ENCODE results near the gene GOPC. TPM values are rescaled to one million over a fixed set of nuclear protein-coding genes. Genes with fewer than 3 reads are reported as not detected.
A peak's percentile ranks its signal among the peaks of the same experiment; 100 is the strongest.

GOPC gene
- total and polyA plus RNA-seq, 2 experiments from 2014 or later = 15.5 to 26.4 TPM

DNA sequence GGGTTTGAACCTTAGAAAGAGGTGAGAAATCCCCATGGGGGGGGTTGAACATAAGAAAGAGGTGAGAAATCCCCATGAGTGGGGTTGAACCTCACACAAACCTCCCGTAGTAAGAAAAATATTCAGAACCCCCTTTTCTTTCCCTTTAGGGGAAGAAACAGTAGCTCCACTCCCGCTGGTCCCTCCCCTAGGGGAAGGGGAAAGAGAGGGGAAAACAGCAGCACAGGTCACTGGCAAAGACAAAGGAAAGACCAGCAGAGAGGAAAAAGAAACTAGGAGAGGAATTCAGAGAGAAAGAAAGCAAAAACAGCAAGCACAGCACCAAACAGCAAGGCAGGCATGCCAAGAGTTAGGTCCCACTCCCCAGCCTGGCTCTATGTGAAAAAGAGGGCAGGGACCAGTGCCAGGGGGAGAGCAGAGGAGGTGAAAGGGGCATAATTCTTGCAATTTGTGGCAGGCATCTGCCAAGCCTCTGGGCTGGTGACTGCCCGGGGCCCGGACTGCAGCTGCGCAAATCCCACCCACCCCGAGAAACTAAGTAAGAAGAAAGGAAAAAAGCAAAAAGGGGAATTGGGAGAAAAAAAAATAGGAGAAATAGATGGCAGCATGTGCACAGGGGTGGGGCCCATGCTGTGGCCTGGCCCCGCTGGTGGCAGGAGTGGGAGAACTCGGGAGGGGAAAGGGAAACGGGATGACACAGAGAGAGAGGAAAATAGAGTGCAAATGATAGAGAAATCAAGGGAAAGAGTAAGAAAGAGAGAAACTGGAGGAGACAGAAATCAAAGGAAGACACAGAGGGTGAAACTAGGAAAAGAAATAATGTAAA lies 15.1 kb upstream of the GOPC start:
- H3K4me3 ChIP-seq = no peak overlapping the region
- no peaks in the 10 kb centered on the region for H3K79me2 ChIP-seq (replicated peaks; ENCODE audit: insufficient read depth)
- Mint-ChIP-seq H3K36me3 (ENCODE audit: low read depth) (peaks cover 13% of the 10 kb centered on the region), H3K4me3 (no peak overlapping the region), H3K27me3 (ENCODE audit: insufficient read depth, low read depth, poor library complexity) (peaks cover 8% of the 10 kb centered on the region), H3K9me3 (peaks cover 20% of the 10 kb centered on the region), H3K4me1 (peaks cover 40% of the 10 kb centered on the region), H3K27ac (peak overlapping the region; percentile 42)
- H3K9me2 ChIP-seq (ENCODE audit: insufficient read depth) = no peaks in the 10 kb centered on the region
- DNase-seq (ENCODE audit: low spot score) (peak; percentile 44), ATAC-seq (peak; percentile 37)
- no peaks in the 10 kb centered on the region for H3F3A ChIP-seq (replicated peaks; ENCODE audit: low read depth)
- H3K4me2 ChIP-seq = no peak overlapping the region
- TF ChIP-seq NANOG (IDR thresholded peaks at IDR 0.05; ENCODE audit: borderline replicate concordance) = no peak
- TF ChIP-seq POLR2AphosphoS5 (IDR thresholded peaks at IDR 0.05; ENCODE audit: low read depth) = no peak
- no peak for TF ChIP-seq EZH2phosphoT487 (IDR thresholded peaks at IDR 0.05; ENCODE audit: unreplicated experiment)
- TF ChIP-seq ZNF331 (CRISPR knock-in tag; IDR thresholded peaks at IDR 0.05; ENCODE audit: low read depth) = no peak
- TF ChIP-seq CTCF (conservative IDR thresholded peaks at IDR 0.05; ENCODE audit: low read depth in 2 of 2) = no peak
- no peak for TF ChIP-seq EZH2 (IDR thresholded peaks at IDR 0.05; ENCODE audit: low read depth, unreplicated experiment)
- TF ChIP-seq, protein P1, sequence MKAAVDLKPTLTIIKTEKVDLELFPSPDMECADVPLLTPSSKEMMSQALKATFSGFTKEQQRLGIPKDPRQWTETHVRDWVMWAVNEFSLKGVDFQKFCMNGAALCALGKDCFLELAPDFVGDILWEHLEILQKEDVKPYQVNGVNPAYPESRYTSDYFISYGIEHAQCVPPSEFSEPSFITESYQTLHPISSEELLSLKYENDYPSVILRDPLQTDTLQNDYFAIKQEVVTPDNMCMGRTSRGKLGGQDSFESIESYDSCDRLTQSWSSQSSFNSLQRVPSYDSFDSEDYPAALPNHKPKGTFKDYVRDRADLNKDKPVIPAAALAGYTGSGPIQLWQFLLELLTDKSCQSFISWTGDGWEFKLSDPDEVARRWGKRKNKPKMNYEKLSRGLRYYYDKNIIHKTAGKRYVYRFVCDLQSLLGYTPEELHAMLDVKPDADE (IDR thresholded peaks at IDR 0.05) = no peak
- TF ChIP-seq JUNB (IDR thresholded peaks at IDR 0.05; ENCODE audit: unreplicated experiment) = no peak
- TF ChIP-seq, protein P2, sequence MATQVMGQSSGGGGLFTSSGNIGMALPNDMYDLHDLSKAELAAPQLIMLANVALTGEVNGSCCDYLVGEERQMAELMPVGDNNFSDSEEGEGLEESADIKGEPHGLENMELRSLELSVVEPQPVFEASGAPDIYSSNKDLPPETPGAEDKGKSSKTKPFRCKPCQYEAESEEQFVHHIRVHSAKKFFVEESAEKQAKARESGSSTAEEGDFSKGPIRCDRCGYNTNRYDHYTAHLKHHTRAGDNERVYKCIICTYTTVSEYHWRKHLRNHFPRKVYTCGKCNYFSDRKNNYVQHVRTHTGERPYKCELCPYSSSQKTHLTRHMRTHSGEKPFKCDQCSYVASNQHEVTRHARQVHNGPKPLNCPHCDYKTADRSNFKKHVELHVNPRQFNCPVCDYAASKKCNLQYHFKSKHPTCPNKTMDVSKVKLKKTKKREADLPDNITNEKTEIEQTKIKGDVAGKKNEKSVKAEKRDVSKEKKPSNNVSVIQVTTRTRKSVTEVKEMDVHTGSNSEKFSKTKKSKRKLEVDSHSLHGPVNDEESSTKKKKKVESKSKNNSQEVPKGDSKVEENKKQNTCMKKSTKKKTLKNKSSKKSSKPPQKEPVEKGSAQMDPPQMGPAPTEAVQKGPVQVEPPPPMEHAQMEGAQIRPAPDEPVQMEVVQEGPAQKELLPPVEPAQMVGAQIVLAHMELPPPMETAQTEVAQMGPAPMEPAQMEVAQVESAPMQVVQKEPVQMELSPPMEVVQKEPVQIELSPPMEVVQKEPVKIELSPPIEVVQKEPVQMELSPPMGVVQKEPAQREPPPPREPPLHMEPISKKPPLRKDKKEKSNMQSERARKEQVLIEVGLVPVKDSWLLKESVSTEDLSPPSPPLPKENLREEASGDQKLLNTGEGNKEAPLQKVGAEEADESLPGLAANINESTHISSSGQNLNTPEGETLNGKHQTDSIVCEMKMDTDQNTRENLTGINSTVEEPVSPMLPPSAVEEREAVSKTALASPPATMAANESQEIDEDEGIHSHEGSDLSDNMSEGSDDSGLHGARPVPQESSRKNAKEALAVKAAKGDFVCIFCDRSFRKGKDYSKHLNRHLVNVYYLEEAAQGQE (IDR thresholded peaks at IDR 0.05; ENCODE audit: unreplicated experiment) = no peak
- TF ChIP-seq CREB1 (CRISPR knock-in tag; IDR thresholded peaks at IDR 0.05; ENCODE audit: low read depth) = no peak
- no peak for TF ChIP-seq STAT1 (IDR thresholded peaks at IDR 0.05; ENCODE audit: unreplicated experiment)
- no peak for TF ChIP-seq ZNF462 (CRISPR knock-in tag; IDR thresholded peaks at IDR 0.05)
- no peaks in the 10 kb centered on the region for H3K36me3 ChIP-seq (ENCODE audit: insufficient read depth)
- no peaks in the 10 kb centered on the region for H4K20me1 ChIP-seq (replicated peaks; ENCODE audit: insufficient read depth)
- H3K27me3 ChIP-seq (ENCODE audit: insufficient read depth) = no peaks in the 10 kb centered on the region
- no peak overlapping the region for H2AFZ ChIP-seq
- peaks cover 38% of the 10 kb centered on the region for H3K4me1 ChIP-seq (ENCODE audit: insufficient read depth)
- peak overlapping the region; percentile 51; the same call in 1 of the 2 replicates for H3K27ac ChIP-seq (ENCODE audit: low read depth)
